IMR-90 (cell line): ENCODE measurements around the gene DSG3.

Experiments used
- BHLHE40 ChIP-seq: fragments of 150-350 bp; IDR thresholded peaks from 2 replicates; pipeline ENCODE4 v1.6.1; 2016; ENCODE audit warnings: mild to moderate bottlenecking, low read depth, low read length
- CHD1 ChIP-seq: IDR thresholded peaks from 2 replicates; pipeline ENCODE4 v1.6.1; 2012; ENCODE audit warnings: low read depth, low read length, improper control_type of control experiment
- CTCF ChIP-seq: conservative IDR thresholded peaks from 2 replicates; pipeline ENCODE4 v1.5.1; 2012; ENCODE audit warnings: mild to moderate bottlenecking, low read depth, low read length, improper control_type of control experiment
- ELK1 ChIP-seq: fragments of 150-350 bp; IDR thresholded peaks from 2 replicates; pipeline ENCODE4 v1.6.1; 2016; ENCODE audit warnings: low read depth, mild to moderate bottlenecking, low read length, moderate library complexity, borderline replicate concordance
- POLR2A ChIP-seq: IDR thresholded peaks from 2 replicates; pipeline ENCODE4 v1.6.1; 2012; ENCODE audit warnings: mild to moderate bottlenecking, low read depth, low read length
- RCOR1 ChIP-seq: IDR thresholded peaks from 2 replicates; pipeline ENCODE4 v1.6.1; 2012; ENCODE audit warnings: mild to moderate bottlenecking, low read length, improper control_type of control experiment; ENCODE audit not compliant: insufficient replicate concordance
- SMC3 ChIP-seq: fragments of 150-350 bp; IDR thresholded peaks from 2 replicates; pipeline ENCODE4 v1.6.1; 2016; ENCODE audit warnings: low read depth, mild to moderate bottlenecking, antibody characterized with exemption, low read length, moderate library complexity

GRCh38 chr18:31483396-31483795 lies 35.9 kb downstream of the DSG3 start:
- TF ChIP-seq BHLHE40 (no peak), CTCF (no peak), SMC3 (no peak), RCOR1 (no peak), POLR2A (no peak), CHD1 (no peak), ELK1 (no peak)
